H1 (cell line): Measurements from ENCODE around the gene NT5DC3. TPM values are rescaled to one million over a fixed set of nuclear protein-coding genes. Genes with fewer than 3 reads are reported as not detected.

Experiments used
- EGR1 ChIP-seq: IDR thresholded peaks from 2 replicates; pipeline ENCODE4 v1.6.1; 2011; ENCODE audit warnings: low read depth, low read length, borderline replicate concordance
- polyA plus RNA-seq, 7 experiments: library from polyadenylated mRNA; depleted of rRNA in 3 of 7; stranded (reverse) in 5 of 7; unstranded in 2 of 7; fragments of >200 nt in 5 of 7; fragments of 200-250 nt in 2 of 7; gene quantifications; 1 replicate in 5 of 7; 2 replicates in 1 of 7; 4 replicates in 1 of 7; pipeline versions ENCODE4 v1.2.1 to v1.2.3, GENCODE V29; 2011 to 2013; ENCODE audit warnings: missing spikeins in 2 of 7, mixed read lengths in 2 of 7
- total RNA-seq: library from RNA; stranded (reverse); fragmentation: NEBNext Ultra II Directional; extraction: Animal tissue kit (Norgen Biotek cat#: 25700); gene quantifications from 2 replicates; pipeline ENCODE4 v1.2.1, GENCODE V29; 2021

Gene NT5DC3
- total and polyA plus RNA-seq, 2 of the 8 experiments (the other 6 are each of a cell fraction or from before 2014, with no cell fraction given), result 5.4 to 14.8 TPM

DNA sequence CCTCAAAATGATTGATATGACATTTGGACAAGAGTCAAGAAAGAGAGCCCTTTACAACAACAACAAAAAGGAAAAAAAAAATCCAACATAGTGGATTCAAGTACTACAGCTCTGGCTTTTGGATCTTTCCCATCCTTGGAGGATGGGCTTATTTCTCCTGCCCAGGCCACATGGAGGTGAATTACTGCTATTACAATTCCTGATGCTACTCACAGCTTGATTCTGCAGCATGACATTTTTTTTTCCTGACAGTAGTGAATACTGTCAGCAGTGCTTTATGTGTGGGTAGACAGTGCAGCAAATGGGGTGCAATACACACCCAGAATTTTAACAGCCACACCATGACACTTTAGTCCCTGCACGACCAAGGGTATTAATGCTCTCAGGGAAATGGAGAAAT lies 46.7 kb upstream of the NT5DC3 start (continued):
- no peak for TF ChIP-seq EGR1
